K562 (cell line): ENCODE measurements around the gene CDHR1. TPM values are rescaled to one million over a fixed set of nuclear protein-coding genes. Genes with fewer than 3 reads are reported as not detected.

ENCODE experiments used
- ATAC-seq: fragments of 200-7000 bp; cut with Tn5 transposase; 3 replicates; pipeline ENCODE4 v1.9.1; 2020; ENCODE audit warnings: moderate library complexity
- BruUV-seq: library from RNA; stranded (reverse); fragments of 400-500 nt; replicated peaks from 2 replicates; lab custom pipeline; 2021; lab: Mats Ljungman, UMichigan
- CTCF ChIA-PET: fragments of 300-600 bp; formaldehyde crosslinking; extraction: SDS; loops from one replicate; lab custom pipeline; 2021; ENCODE audit warnings: low intra/inter-chr PET ratio; lab: Yijun Ruan, JAX
- POLR2A ChIA-PET: fragments of 300-600, 350-650 bp; sonication (Branson Sonifier 250); formaldehyde crosslinking; extraction: SDS; loops from one replicate; lab custom pipeline; 2021; ENCODE audit warnings: antibody characterized with exemption, inconsistent platforms; lab: Yijun Ruan, JAX
- DNase-seq, 4 experiments: peaks; one replicate each; pipeline versions ENCODE4 v3.0.0 to v3.0.0-alpha.2; 2011 to 2018; ENCODE audit warnings: low spot score in 3 of 4, mixed read lengths in 3 of 4; ENCODE audit errors: extremely low read depth in 1 of 4
- FAIRE-seq: peaks from 2 replicates; lab custom pipeline; 2011; peaks lifted over from hg19 to GRCh38; lab: Jason Lieb, UNC
- H2AFZ ChIP-seq: 2 replicates; pipeline ENCODE4 v1.6.0; 2011; ENCODE audit warnings: low read depth, low read length, control low read depth, inconsistent platforms
- H3K27ac ChIP-seq: fragments of 200-600 bp; 3 replicates; pipeline ENCODE4 v1.8.0; 2011; ENCODE audit warnings: low read depth, mild to moderate bottlenecking, control low read depth, inconsistent platforms, low read length, moderate library complexity, mixed read lengths; ENCODE audit errors: extremely low read depth
- H3K27me3 ChIP-seq, 2 experiments: fragments of 300-600 bp in 1 of 2; 2 replicates in 1 of 2; 3 replicates in 1 of 2; pipeline versions ENCODE4 v1.6.0 to v1.8.0; 2011; ENCODE audit warnings: inconsistent platforms in 2 of 2, low read length in 2 of 2, mild to moderate bottlenecking in 1 of 2, mixed read lengths in 1 of 2, moderate library complexity in 1 of 2; ENCODE audit not compliant: control insufficient read depth in 2 of 2, insufficient read depth in 2 of 2
- H3K36me3 ChIP-seq: fragments of 300-600 bp; 3 replicates; pipeline ENCODE4 v1.8.0; 2011; ENCODE audit warnings: mild to moderate bottlenecking, low read length, inconsistent platforms; ENCODE audit not compliant: control insufficient read depth, insufficient read depth
- H3K4me1 ChIP-seq, 2 experiments: fragments of 200-600 bp in 1 of 2; replicated peaks in 1 of 2; 2 replicates in 1 of 2; 3 replicates in 1 of 2; pipeline versions ENCODE4 v1.5.1 to v1.8.0; 2011; ENCODE audit warnings: inconsistent platforms in 2 of 2, low read length in 2 of 2, mild to moderate bottlenecking in 1 of 2, mixed read lengths in 1 of 2, moderate library complexity in 1 of 2; ENCODE audit not compliant: control insufficient read depth in 2 of 2, insufficient read depth in 2 of 2
- H3K4me2 ChIP-seq: 2 replicates; pipeline ENCODE4 v1.6.1; 2011; ENCODE audit warnings: low read length, control low read depth, inconsistent platforms, mixed read lengths; ENCODE audit not compliant: insufficient read depth
- H3K4me3 ChIP-seq: fragments of 200-600 bp; sonication (generic), shearing (Covaris generic); 2 replicates; pipeline ENCODE4 v1.5.1; 2016; ENCODE audit warnings: control low read depth, inconsistent platforms
- H3K79me2 ChIP-seq: fragments of 200-600 bp; 3 replicates; pipeline ENCODE4 v1.8.0; 2011; ENCODE audit warnings: low read length, inconsistent platforms; ENCODE audit not compliant: control insufficient read depth, insufficient read depth
- H3K9ac ChIP-seq, 2 experiments: 2 replicates each; pipeline versions ENCODE4 v1.6.0 to v1.6.1; 2011; ENCODE audit warnings: low read depth in 2 of 2, low read length in 2 of 2, control low read depth in 1 of 2, inconsistent platforms in 1 of 2, mild to moderate bottlenecking in 1 of 2, mixed read lengths in 1 of 2; ENCODE audit not compliant: insufficient read depth in 1 of 2
- H3K9me1 ChIP-seq: one replicate; pipeline ENCODE4 v1.6.0; 2011; ENCODE audit warnings: inconsistent platforms, mild to moderate bottlenecking, low read length, moderate library complexity; ENCODE audit not compliant: control insufficient read depth, insufficient read depth
- H3K9me3 ChIP-seq: replicated peaks from 2 replicates; pipeline ENCODE4 v1.5.1; 2011; ENCODE audit warnings: low read depth, low read length, inconsistent platforms; ENCODE audit not compliant: control insufficient read depth, insufficient read depth
- H4K20me1 ChIP-seq: replicated peaks from 2 replicates; pipeline ENCODE4 v1.6.1; 2011; ENCODE audit warnings: low read length, inconsistent platforms, mixed read lengths; ENCODE audit not compliant: control insufficient read depth, insufficient read depth
- CEBPG ChIP-seq, 3 experiments: fragments of 200-800 bp in 1 of 3; sonication (Bioruptor generic) in 1 of 3; sonication (generic) in 1 of 3; formaldehyde crosslinking in 1 of 3; IDR thresholded peaks in 2 of 3; conservative IDR thresholded peaks in 1 of 3; 2 replicates each; pipeline versions ENCODE4 v1.6.1 to v1.8.0; 2016 to 2022; ENCODE audit warnings: missing compliant biosample characterization in 2 of 3, missing genetic modification characterization in 2 of 3, mild to moderate bottlenecking in 1 of 3, missing genetic modification reagents in 1 of 3
- COPS2 ChIP-seq: fragments of 450-650 bp; conservative IDR thresholded peaks from 2 replicates; pipeline ENCODE4 v1.6.1; 2016; ENCODE audit warnings: mild to moderate bottlenecking, moderate library complexity
- FOXO4 ChIP-seq: fragments of 450-650 bp; formaldehyde crosslinking; IDR thresholded peaks from 2 replicates; pipeline ENCODE4 v1.4.0; 2020; ENCODE audit warnings: mild to moderate bottlenecking, moderate library complexity
- ILF3 ChIP-seq: fragments of 450-650 bp; IDR thresholded peaks from 2 replicates; pipeline ENCODE4 v1.6.1; 2018; ENCODE audit warnings: antibody characterized with exemption, mild to moderate bottlenecking, moderate library complexity, borderline replicate concordance
- MAFG ChIP-seq: fragments of 450-650 bp; conservative IDR thresholded peaks from 2 replicates; pipeline ENCODE4 v1.6.1; 2016; ENCODE audit warnings: missing genetic modification characterization, missing compliant biosample characterization
- POLR2H ChIP-seq: IDR thresholded peaks from 2 replicates; pipeline ENCODE4 v1.6.1; 2016; ENCODE audit warnings: missing genetic modification characterization, low read depth, mild to moderate bottlenecking, control low read depth, missing compliant biosample characterization, moderate library complexity
- PPARD ChIP-seq: fragments of 250-450 bp; sonication (Bioruptor Pico); IDR thresholded peaks from 2 replicates; pipeline ENCODE4 v1.8.0; 2022; ENCODE audit warnings: inconsistent platforms, mild to moderate bottlenecking, moderate library complexity
- SNRNP70 ChIP-seq: fragments of 200-400 bp; formaldehyde crosslinking; optimal IDR thresholded peaks from 2 replicates; pipeline ENCODE3; 2017; ENCODE audit warnings: low read depth, low read length
- STAT5B ChIP-seq: fragments of 250-450 bp; sonication (Bioruptor Pico); IDR thresholded peaks from 2 replicates; pipeline ENCODE4 v1.8.0; 2021; ENCODE audit warnings: mild to moderate bottlenecking, inconsistent platforms
- TBP ChIP-seq: optimal IDR thresholded peaks from 2 replicates; pipeline ENCODE3; 2011; ENCODE audit warnings: low read depth, low read length, improper control_type of control experiment
- ZEB2 ChIP-seq: fragments of 450-650 bp; IDR thresholded peaks from 2 replicates; pipeline ENCODE4 v1.6.1; 2016
- ZNF41 ChIP-seq: fragments of 250-450 bp; sonication (Bioruptor Pico); conservative IDR thresholded peaks from 2 replicates; pipeline ENCODE4 v1.4.0; 2020; ENCODE audit warnings: mild to moderate bottlenecking
- WGBS: fragments of 100-300 bp; shearing (Covaris generic); methylation state at CpG from one replicate; pipeline ENCODE4 v1.1.6; 2016; ENCODE audit warnings: low coverage, mixed read lengths; ENCODE audit not compliant: insufficient coverage; ENCODE audit errors: missing lambda C conversion rate; 5-methylcytosine and 5-hydroxymethylcytosine counted together
- in situ Hi-C: fragments of 300-500 bp; cut with MboI; formaldehyde crosslinking; loops from 4 replicates; pipeline ENCODE4 v1.15.0; 2018; ENCODE audit warnings: inconsistent platforms, mixed read lengths
- intact Hi-C: fragments of 100-400 bp; cut with micrococcal nuclease; formaldehyde crosslinking; loops from 2 replicates; pipeline ENCODE4 v1.14.2; 2022
- polyA plus RNA-seq, 8 experiments: library from polyadenylated mRNA; depleted of rRNA in 4 of 8; stranded (reverse) in 5 of 8; unstranded in 3 of 8; fragments of >200 nt; fragmentation: Nextera tagmentation in 2 of 8; fragmentation: Illumina TruSeq in 1 of 8; extraction: Ambion mirVana in 2 of 8; extraction: Trizol in 1 of 8; gene quantifications; 2 replicates each; pipeline versions ENCODE4 v1.2.1 to v1.2.3, GENCODE V29; 2011 to 2014; ENCODE audit warnings: inconsistent platforms in 1 of 8, missing spikeins in 1 of 8
- total RNA-seq, 7 experiments: library from RNA; depleted of rRNA in 6 of 7; stranded (reverse); fragments of >200 nt in 6 of 7; fragmentation: Illumina TruSeq in 2 of 7; extraction: Trizol in 2 of 7; gene quantifications; 2 replicates each; pipeline versions ENCODE4 v1.2.1 to v1.2.3, GENCODE V29; 2011 to 2021; ENCODE audit warnings: low replicate concordance in 1 of 7
- TF ChIP-seq, protein P1 (sequence below): fragments of 450-650 bp; IDR thresholded peaks from 2 replicates; pipeline ENCODE4 v1.6.1; 2016; ENCODE audit warnings: low read depth

The CDHR1 gene
- total and polyA plus RNA-seq, 9 of the 15 experiments (the other 6 are each of a cell fraction or from before 2014, with no cell fraction given) = 0.03 to 0.99 (median 0.20) TPM

GRCh38 chr10:84232376-84232775 lies 38.0 kb downstream of the CDHR1 start (continued):
- TF ChIP-seq CEBPG (CRISPR knock-in tag; IDR thresholded peaks at IDR 0.05) (no peak), CEBPG (tag; conservative IDR thresholded peaks at IDR 0.05 in 1 of 2, IDR thresholded peaks at IDR 0.05 in 1 of 2) (no peak), COPS2 (no peak), POLR2H (tag) (no peak), FOXO4 (CRISPR knock-in tag) (no peak), MAFG (no peak), ZEB2 (no peak)
- TF ChIP-seq, all 486 proteins: peak for 0

DNA sequence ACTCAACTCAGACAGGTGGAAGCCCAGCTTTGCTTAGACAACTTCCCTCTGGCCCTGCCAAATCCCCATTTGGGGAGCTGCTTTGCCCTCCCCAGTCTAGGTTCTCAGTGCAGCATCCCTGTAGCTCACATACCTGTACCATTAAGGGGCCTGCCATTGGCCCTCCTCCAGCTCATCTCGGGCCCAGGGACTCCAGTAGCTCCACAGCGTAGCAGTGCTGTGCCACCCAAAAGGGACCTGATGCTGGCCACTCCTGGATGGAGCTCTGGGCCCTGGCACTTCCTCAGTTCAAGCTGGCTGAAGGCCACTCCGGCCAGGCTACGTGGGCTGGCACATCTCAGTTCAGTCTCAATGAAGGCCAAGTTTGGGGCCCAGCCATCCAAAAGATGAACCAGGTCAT lies 39.6 kb downstream of the CDHR1 start:
- 0% methylated on average over 4 of the region's 4 CpGs for WGBS
- Histone ChIP-seq H3K27ac (no peak overlapping the region), H3K9me1 (no peaks in the 10 kb centered on the region), H3K9me3 (no peaks in the 10 kb centered on the region), H3K4me1 (peaks cover 0 to 7% of the 10 kb centered on the region in 2 experiments; a peak in 2 of 5 replicates), H2AFZ (no peak overlapping the region), H3K4me2 (no peak overlapping the region), H3K4me3 (no peak overlapping the region), H3K9ac (no peak overlapping the region), H3K79me2 (no peaks in the 10 kb centered on the region), H3K27me3 (peaks cover 19 to 52% of the 10 kb centered on the region in 2 experiments; a peak in 4 of 5 replicates), H3K36me3 (no peaks in the 10 kb centered on the region), H4K20me1 (no peaks in the 10 kb centered on the region)
- BruUV-seq = no TSS peak
- no peak for ATAC-seq
- no peak for FAIRE-seq
- DNase-seq = no peak
- in situ Hi-C loops = no loop called here
- CTCF ChIA-PET = no interaction called here
- intact Hi-C loops = no loop called here
- POLR2A ChIA-PET = interaction anchor here (3.1 kb wide), 1 partner anchor 12 kb away, joined by 13 read pairs; the partner anchor contains the start of gene RGR
- TF ChIP-seq STAT5B (CRISPR knock-in tag) (no peak), PPARD (no peak), SNRNP70 (no peak), TBP (no peak), ZNF41 (CRISPR knock-in tag) (no peak), ILF3 (no peak)
- TF ChIP-seq, protein P1, sequence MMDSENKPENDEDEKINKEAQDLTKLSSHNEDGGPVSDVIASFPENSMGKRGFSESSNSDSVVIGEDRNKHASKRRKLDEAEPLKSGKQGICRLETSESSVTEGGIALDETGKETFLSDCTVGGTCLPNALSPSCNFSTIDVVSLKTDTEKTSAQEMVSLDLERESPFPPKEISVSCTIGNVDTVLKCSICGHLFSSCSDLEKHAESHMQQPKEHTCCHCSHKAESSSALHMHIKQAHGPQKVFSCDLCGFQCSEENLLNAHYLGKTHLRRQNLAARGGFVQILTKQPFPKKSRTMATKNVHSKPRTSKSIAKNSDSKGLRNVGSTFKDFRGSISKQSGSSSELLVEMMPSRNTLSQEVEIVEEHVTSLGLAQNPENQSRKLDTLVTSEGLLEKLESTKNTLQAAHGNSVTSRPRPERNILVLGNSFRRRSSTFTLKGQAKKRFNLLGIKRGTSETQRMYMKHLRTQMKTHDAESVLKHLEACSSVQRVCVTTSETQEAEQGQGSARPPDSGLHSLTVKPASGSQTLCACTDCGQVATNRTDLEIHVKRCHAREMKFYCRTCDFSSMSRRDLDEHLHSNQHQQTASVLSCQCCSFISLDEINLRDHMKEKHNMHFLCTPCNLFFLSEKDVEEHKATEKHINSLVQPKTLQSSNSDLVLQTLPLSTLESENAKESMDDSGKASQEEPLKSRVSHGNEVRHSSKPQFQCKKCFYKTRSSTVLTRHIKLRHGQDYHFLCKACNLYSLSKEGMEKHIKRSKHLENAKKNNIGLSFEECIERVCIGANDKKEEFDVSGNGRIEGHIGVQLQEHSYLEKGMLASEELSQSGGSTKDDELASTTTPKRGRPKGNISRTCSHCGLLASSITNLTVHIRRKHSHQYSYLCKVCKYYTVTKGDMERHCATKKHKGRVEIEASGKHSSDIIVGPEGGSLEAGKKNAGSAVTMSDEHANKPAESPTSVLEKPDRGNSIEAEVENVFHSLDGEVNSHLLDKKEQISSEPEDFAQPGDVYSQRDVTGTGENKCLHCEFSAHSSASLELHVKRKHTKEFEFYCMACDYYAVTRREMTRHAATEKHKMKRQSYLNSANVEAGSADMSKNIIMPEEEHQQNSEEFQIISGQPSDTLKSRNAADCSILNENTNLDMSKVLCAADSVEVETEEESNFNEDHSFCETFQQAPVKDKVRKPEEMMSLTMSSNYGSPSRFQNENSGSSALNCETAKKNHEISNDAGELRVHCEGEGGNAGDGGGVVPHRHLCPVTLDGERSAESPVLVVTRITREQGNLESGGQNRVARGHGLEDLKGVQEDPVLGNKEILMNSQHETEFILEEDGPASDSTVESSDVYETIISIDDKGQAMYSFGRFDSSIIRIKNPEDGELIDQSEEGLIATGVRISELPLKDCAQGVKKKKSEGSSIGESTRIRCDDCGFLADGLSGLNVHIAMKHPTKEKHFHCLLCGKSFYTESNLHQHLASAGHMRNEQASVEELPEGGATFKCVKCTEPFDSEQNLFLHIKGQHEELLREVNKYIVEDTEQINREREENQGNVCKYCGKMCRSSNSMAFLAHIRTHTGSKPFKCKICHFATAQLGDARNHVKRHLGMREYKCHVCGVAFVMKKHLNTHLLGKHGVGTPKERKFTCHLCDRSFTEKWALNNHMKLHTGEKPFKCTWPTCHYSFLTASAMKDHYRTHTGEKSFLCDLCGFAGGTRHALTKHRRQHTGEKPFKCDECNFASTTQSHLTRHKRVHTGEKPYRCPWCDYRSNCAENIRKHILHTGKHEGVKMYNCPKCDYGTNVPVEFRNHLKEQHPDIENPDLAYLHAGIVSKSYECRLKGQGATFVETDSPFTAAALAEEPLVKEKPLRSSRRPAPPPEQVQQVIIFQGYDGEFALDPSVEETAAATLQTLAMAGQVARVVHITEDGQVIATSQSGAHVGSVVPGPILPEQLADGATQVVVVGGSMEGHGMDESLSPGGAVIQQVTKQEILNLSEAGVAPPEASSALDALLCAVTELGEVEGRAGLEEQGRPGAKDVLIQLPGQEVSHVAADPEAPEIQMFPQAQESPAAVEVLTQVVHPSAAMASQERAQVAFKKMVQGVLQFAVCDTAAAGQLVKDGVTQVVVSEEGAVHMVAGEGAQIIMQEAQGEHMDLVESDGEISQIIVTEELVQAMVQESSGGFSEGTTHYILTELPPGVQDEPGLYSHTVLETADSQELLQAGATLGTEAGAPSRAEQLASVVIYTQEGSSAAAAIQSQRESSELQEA = no peak
